CD4-positive, alpha-beta T cell treated with Interferon gamma for 1 hour (primary cell): ENCODE data around the gene CHRD.
"Not testable (repeated sequence)": the region's sequence is repeated elsewhere in the genome, so short reads cannot be mapped to it uniquely, and the experiment has no call there.

Experiments used
- DNase-seq: peaks from one replicate; pipeline ENCODE4 v3.0.0-alpha.2; 2020

The CHRD gene

DNA sequence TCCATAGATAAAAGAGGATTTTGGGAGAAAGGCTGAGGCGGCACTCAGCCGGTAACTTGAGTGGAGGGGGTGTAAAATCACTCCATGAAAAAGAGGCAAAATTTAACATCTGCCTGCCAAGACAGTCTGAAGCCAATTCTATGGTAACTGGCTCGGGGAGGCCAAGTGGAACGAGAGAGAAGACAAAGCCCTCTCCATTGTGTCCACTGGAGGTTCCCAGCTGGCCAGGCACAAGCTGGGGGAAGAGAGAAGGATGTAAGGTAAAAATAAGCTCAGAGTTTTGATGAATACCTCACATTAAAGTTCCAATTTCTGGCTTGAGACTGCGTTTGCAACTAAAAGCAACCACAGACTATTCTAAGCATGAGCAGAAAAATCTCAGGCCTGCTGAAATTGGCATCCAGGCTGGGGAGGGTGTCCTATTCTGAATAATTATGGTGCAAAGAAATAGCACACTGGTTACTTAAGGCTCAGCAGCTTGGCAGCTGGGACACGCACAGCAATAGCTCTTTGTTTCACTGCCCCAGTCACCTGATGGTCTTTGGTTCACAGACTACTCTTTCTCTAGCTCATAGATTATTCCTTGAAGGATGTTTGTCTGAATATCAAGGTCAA, 48.8 kb downstream of the CHRD start:
- DNase-seq = no peak

DNA sequence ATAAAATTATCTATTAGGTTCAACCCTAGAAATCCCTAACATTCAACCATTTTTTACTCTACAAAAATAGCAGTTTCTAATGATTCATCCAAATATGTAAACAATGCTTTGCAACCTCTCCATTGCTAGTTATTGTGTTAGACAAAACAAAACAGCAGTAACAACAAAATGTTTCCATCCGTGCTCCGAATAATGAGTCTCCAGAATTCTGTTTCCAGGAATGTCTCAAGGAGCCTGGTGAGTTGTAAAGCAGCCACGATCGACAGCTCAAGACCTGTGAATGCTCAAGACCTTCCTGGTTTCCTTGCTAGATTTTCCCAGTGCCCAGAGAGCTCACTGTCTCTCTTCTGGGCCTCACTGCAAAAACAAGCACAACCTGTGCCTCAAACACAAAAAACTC, 49.9 kb downstream of the CHRD start:
- DNase-seq = no peak

- DNase-seq = no peak
Observed at GRCh38 chr3:184430940-184431339, 51.1 kb downstream of the CHRD start.

- DNase-seq = not testable (repeated sequence)
Observed at GRCh38 chr3:184433178-184433577, 53.3 kb downstream of the CHRD start.

GRCh38 chr3:184439096-184439495, 59.2 kb downstream of the CHRD start:
- DNase-seq = no peak
